Measurements from ENCODE around the gene PRPH2.

PRPH2 gene

GRCh38 chr6:42722497-42722896 lies at the start of gene PRPH2:
TSS of gene PRPH2 (minus strand) at chr6:42722597. CDS start at chr6:42722334, 263 bp downstream.
- no peak for DNase-seq

- no peak for DNase-seq
Measured at GRCh38 chr6:42771741-42772100, 49.3 kb upstream of the PRPH2 start.

- DNase-seq = no peak
Measured at GRCh38 chr6:42769836-42770235, 47.4 kb upstream of the PRPH2 start.

GRCh38 chr6:42769051-42769450 lies 46.7 kb upstream of the PRPH2 start:
- no peak for DNase-seq

GRCh38 chr6:42766163-42766670 lies 43.8 kb upstream of the PRPH2 start:
- DNase-seq = no peak

GRCh38 chr6:42764911-42765648 lies 42.7 kb upstream of the PRPH2 start:
- DNase-seq = no peak

DNA sequence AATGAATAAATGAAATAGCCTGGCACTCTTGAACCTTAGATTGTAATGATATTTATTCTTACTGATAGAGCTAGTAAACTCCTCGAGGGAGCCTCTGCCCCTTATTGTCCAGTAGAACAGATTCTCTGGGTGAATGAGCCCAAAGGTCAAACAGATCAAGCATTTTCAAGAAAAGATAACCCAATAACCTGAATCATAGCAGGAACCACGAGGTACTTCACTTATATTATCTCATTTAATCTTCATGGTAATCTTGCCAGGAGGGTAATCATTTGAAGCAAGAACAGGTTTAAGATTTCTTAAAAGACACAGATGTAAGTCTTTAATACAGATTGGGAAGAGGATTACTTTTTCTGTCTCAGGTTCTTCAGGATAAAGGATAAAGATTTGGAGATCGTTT lies 40.6 kb upstream of the PRPH2 start:
- no peak for DNase-seq

DNA sequence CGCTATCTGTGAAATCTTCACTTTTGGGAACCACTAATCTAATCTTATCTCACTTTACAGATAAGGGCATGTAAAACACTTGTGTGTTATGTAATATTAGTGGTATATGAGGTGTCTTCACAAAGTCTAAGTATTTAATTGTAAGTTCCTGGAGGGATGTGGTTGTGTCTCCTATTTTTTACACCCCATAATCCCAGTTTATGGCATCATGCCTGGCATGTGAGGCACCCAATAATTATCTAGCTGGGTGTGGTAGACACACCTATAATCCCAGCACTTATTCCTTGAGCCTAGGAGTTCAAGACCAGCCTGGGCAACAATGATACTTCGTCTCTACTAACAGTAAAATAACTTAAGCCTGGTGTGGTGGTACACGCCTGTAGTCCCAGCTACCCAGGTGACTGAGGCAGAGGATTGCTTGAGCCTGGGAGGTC lies 40.0 kb upstream of the PRPH2 start:
- no peak for DNase-seq

DNA sequence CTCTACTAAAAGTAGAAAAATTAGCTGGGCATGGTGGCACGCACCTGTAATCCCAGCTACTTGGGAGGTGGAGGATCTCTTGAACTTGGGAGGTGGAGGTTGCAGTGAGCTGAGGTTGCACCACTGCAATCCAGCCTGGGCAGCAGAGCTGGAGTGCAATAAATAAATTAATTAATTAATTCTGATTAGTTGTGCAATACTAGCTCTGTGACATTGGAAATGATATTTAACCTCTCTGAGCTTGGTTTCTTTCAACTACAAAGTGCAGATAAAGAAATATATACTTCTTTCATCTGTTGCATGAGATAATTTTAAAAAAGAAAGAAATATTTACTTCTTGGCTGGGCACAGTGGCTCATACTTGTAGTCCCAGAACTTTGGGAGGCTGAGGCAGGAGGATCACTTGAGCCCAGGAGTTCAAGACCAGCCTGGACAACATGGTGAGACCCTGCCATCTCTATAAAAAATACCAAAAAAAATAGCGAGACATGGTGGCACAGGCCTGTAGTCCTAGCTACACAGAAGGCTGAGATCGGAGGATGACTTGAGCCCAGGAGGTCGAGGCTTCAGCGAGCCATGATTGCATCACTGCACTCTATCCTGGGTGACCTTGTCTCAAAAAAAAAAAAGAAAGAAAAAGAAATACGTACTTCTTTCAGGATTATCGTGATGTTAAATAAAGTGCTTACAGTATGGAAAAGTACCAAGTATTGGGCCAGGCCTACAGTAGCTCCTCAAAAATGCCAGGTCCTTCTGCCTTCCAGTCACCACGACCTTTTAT lies 39.1 kb upstream of the PRPH2 start:
- no peak for DNase-seq

DNA sequence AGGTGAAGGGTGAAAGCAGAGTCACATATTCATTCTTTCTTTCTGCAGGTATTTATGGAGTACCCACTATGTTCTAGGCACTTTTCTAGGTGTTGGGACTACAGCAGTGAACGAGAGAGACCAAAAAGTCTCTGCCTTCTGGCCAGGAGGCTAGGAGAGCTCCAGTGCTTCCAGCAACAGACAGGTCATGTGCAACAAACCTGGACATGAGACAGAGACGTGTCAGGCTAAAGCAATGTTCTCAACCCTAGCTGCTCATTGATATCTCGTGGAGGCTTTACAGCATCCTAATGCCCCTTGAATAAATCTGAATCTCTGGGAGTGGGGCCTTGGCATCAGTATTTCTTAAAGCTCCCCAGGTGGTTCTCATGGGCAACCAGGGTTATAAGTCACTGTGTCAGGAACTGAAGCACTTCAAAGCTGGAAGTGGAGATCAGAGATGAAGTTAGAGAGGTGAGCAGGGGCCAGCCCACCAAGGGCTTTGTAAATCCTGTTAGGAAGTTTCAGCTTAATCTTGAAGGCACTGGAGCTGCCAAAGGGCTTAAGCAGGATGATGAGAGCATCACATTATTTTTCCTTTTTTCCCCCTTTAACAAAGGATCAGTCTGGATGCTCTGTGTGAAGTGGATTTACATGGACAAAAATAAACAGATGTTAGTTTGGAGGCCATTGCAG lies 36.5 kb upstream of the PRPH2 start:
- no peak for DNase-seq

DNA sequence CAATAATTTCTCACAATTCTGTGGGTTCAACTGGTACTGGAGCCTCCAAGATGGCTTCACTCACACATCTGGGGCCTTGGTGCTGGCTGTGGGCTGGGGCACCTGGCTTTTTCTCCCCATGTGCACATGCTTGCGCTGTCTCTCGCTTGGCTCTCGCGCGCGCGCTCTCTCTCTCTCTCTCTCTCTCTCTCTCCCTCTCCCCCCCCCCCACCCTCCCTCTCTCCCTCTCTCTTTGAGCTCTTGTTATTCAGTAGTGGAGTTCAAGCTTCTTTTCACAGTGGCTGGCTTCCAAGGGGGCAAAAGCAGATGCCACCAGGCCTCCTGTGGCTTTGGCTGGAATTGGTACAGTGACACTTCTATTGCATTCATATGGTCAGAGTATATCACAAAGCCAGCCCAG lies 34.3 kb upstream of the PRPH2 start:
- DNase-seq = no peak

DNA sequence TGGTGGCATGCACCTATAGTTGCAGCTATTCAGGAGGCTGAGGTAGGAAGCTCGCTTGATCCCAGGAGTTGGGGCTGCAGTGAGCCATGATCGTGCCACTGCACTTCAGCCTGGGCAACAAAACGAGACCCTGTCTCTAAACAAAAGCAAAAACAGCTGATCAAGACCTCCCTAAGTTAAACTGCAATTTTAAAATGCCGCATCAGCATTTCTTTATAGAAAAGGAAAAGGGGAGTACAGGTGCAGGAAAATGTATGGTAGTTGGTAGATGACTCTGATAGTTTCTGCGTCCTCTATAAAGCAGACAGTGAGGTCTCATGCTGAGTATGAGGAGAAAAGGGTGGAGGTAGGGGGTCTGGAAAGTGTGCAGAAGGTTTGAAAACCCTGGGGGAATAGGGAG lies 32.4 kb upstream of the PRPH2 start:
- no peak for DNase-seq

DNA sequence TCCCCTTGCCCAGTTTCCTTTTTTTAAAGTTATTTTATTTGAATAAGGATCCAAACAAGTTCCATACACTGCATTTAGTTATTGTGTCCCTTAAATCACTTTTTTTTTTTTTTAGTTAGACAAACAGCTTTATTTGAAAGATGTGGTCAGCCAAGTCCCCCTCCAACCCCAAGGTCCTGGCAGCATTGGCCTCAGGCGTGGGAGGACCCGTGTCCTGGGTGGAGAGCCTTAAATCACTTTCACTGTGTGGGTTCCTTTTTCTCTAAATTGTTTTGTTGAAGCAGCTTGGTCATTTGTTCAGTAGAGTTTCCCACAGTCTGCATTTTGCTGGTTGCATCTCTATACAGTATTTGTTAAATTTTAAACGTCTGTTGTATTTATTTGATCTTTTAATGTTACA lies 28.7 kb upstream of the PRPH2 start:
- DNase-seq = no peak

DNA sequence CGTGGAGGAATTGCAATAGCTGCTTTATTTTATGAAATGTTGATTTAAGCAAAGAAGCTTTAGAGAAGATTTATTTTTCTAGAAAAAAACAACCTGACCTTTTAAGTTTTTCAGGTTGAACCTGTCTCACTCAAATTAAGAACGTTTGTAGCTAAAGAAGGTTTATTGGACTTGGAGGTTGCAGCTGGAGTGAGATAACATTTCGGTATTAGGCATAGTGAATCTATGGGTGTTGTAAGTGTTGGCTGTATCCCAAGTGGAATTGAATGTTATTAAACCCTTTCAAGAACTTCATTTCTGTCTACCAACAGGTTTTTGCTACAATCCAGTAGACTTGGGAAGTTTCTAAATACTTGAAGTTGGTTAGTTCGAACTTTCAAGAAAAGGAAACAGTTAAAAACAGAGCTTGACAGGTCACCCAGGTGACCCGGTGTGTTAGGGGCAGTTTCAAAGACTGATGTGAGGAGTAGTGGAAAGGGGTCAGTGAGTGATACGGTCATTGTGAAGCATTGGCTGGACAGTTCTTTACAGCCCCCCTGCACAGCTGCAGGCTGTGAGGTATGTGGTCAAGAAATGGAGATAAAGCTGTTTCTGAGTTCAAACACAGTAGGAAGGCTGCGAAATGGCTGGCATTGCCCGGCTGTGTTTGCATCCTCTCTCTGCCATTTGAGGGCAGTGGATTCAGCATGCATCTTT lies 26.0 kb upstream of the PRPH2 start:
- no peak for DNase-seq

DNA sequence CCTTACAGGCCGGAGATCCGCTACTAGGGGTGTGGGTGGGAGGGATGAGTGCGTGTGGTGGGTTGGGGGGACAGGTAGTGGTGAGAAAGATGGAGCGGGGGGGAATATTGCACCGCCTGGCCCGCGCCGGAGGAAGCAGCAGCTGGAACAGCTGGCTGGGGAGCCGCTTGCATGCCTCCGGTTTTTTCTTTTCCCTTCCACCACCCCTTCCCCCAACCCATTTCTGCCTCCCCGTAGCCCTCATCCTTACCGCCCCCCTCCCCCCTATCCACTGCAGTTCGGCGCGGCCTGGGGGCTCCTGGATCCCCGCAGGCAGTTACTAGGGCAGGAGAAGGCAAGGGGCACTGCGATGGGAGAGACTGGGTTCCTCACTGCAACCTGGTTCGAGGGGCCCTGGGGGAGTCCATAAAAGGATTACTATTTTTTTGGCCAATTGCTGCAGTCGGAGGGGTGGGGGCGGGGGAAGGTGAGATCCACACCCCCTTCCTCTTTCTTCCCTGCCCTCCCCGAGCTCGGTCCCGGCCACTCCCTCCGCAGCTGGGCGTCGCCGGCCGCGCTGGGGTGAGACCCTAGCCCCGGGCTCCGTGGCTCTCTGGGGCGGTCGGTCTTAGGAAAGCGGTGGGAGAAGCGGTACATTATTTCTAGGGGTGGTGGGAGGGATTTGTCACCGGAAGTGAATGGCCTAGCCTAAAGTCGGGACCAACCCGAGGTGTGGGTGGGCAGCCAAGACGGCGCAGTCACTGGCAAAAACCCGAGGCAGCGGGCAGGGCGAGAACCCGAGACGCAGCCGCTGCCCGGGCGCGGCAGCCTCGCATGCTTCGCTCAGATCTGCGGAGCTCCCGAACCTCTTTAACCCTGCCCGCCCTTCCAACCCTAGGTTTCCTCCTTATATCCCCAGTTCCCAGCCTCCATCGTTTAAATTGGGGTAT lies 24.3 kb upstream of the PRPH2 start:
- DNase-seq = peak; percentile 93

- peak; percentile 98 for DNase-seq
Measured at GRCh38 chr6:42745640-42746462, 23.5 kb upstream of the PRPH2 start, which contains the start of gene TBCC. TSS of gene TBCC (minus strand) at chr6:42746103. CDS start at chr6:42746073, 30 bp downstream.

GRCh38 chr6:42745083-42745639 lies 22.8 kb upstream of the PRPH2 start:
- DNase-seq = peak; percentile 48

DNA sequence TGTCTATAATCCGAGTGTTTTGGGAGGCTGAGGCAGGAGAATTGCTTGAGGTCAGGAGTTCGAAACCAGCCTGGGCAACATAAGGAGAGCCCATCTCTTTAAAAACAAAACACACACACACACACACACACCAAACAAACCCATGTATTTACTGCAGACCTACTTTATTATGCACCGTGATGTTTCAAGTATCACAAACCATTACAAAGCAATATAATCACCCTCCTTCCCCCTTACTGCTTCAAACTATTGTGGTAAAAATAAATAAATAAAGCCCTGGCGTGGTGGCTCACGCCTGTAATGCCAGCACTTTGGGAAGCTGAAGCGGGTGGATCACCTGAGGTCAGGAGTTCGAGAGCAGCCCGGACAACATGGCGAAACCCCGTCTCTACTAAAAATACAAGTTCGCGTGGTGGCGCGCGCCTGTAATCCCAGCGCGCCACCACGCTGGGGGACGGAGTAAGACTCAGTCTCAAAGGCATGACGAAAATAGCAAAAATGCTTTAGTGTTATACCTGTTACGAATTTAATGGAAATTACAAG lies 22.0 kb upstream of the PRPH2 start:
- no peak for DNase-seq

DNA sequence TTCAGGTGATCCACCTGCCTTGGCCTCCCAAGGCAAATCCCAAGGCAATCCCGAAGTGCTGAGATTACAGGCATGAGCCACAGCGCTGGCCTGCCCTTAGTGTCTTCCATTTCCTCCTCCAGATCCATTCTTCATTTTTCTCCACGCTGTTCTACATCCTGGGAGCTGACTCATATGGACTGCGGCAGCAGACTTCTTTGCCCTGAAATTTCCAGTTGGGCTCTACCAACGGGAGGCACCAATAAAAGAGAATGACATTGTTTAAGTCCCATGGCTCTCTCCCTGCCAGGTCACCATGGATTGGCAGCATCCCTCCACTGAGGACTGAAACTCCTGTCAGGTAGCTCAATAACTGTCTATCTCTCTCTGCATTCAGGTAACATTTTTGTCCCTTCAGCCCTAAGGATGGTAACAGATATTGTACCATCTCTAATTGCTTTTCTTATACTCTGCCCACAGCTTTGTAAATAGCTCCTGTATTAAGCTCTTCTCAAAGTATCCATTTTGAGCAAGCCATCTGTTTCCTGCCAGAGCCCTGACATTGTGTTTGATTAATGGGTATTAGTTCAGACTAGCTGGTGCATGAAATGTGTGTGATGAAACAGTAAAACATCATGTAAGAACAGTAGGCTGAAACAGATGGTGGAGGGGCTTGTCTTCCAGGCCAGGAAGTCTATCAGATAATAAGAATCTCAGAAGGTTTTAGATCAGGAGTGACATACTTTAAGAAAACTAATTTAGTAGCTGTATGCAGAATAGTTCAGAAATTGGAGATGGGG lies 19.9 kb upstream of the PRPH2 start:
- no peak for DNase-seq
